SKM-1 (cell line): Measurements from ENCODE around the gene PDE11A.
A peak's percentile ranks its signal among the peaks of the same experiment; 100 is the strongest.

ENCODE experiments used
- DNase-seq: peaks from one replicate; lab custom pipeline; 2025; ENCODE audit not compliant: unreplicated experiment; lab: John Stamatoyannopoulos, UW

Gene PDE11A

DNA sequence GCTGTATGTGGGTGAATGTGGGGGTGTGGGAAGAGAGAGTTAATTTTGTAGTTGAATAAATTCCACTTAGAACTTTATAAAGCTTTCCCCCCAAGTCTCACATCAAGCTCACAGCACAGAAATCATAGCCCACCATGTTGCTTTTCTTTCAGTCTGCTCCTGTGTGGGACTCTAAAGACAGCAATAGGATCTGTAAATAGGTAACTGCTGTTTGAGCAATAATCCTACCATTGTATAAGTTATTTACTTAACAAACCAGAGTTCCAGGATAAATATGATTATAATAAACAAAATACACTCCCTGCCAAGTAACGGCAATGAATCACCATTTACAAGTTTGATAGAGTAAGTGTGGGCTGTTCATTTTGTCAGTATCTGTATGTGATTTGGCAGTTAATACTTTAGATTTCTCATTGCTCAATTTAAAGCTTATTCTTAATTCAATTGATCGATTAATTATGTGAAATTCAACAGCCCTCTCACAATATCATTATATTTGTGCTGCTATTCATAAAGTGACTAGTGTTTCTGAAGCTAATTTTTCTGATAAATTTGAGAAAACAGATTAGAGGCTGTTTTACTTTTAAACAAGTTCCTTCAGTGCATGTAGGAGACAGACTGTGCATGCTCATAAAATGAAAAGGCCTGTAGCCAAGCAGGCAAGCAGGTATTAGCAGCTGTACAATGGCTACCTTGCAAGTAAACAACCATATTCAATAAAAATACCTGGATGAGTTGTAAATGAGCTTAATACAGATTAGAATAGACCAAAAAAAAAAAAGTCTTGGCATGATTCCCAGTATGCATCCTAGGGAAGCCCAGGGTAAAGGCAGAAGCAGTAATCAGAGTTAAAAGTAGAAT lies 142.7 kb downstream of the PDE11A start:
- DNase-seq: no peak

DNA sequence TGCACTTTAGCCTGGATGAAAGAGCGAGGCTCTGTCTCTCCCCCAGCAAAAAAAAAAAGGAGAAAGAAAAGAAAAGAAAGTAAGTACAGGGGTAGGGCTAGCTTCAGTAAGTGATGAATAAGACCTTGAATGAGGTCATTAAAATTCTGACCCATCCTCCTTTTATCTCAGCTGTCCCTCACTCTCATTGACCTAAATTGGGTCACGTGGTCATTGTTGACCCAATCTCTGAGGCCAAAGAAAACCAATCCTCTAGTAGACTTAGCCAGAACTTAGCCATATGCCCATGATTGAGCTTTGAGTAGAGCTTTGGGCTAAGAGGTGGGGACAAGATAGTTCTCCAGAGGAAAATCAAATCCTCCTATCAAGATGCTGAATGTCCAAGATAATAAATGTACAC lies 149.3 kb downstream of the PDE11A start:
- DNase-seq: no peak

DNA sequence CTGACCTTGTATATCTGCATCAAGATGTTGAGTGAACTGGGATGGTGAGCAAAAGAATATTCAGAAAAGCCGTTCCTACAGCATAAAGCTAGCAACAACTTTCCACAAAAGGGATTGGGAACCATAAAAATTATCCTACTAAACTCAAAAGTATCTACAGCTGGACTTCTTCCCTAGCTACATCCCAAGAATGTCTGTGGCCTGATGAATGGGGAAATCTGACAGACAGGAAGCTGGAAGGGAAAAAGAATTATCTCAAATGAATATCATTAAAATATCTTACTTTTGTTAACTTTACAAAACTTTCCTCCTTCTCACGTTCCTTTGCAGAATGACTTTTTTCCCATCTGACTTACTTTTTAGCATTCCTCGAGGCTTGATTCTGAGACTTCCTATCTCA lies 150.9 kb downstream of the PDE11A start:
- DNase-seq: no peak

DNA sequence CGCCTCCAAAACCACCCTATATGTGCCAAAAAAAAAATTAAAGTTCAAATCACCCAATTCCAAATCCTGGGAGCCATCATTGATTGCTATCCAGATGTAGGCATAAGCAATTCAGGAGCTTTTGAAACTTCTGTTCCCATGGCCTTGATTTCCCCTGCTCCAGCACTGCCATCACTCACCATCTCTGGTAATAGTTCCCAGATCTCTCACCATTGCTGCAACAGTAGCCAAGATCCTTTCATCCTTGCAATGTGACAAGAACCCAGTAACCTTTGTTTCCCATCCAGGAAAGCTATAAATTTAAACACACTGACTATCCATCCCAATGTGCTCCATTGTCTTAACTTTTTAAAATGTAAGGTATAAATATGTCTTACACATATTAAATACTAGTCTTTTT lies 155.4 kb downstream of the PDE11A start:
- DNase-seq: no peak

DNA sequence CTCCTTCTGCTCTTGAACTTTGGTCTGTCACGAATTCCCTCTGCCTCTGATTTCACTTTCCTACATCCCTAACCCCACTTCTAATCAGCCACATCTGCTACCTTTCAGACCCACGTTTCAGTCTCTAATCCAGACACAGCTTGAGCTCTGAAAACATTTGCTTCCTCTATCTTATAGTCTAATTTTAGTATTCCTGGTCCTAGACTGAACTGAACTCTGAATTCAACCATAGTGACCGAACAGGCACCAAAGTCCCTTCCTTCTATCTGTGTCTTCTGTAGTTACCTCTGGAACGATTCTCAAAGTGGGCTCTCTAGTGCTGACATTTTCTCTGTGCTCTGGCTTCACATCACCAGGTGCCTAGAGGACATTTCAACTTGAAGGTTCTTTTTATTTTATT lies 156.2 kb downstream of the PDE11A start:
- DNase-seq: no peak

DNA sequence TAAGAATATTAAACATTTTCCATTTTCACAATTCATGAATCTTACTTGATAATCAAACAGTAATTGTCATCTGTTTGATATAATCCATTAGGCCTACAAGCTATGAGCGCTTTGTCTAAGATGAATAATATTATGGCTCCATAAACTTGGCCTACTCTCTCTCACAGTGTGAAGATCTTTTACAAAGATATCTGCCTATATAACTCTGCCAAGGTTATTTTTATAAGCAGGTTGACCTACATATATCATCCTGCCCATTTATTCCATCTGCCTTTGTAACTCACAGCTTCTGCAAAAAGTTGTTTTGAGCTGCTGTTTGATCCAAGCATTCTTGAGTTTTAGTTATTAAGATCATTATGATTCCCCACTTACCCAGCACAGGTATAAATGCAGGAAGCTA lies 158.3 kb downstream of the PDE11A start:
- DNase-seq: no peak

DNA sequence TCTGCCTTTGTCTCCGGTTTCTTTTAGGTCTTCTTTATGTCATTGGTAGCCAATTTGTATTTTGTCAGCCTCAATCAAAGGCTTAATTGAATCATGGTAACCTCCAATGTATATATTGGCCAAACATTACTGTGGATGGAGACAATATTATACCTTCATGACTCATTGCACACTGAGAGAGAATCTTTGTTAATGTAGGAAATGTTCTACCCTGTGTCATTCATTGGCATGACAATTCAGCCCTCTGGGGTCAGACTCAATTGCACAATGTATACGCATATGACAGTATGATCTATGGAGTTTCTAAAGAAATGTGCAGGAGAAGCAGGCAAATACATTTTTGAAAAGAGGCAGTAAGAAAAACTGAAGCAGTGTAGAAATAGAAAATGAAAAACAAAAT lies 162.6 kb downstream of the PDE11A start:
- no peak for DNase-seq

DNA sequence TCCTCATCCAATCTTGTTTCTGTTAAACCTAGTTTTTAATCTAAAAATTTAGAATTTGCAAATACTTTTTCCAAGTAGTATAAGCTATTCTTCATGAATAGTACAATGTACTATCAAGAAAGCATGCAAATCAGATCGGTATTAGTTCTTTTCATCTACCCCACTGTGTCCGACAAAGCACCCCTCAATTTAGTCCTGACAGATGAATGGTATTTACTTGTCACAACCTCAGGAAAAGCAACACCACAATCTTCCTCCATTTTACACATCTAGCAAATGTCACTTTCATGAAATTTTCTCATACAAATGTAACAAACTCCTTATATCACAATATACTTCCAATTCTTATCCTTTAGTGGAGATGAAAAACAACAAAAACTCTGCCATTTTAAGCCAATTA lies 163.8 kb downstream of the PDE11A start:
- no peak for DNase-seq

DNA sequence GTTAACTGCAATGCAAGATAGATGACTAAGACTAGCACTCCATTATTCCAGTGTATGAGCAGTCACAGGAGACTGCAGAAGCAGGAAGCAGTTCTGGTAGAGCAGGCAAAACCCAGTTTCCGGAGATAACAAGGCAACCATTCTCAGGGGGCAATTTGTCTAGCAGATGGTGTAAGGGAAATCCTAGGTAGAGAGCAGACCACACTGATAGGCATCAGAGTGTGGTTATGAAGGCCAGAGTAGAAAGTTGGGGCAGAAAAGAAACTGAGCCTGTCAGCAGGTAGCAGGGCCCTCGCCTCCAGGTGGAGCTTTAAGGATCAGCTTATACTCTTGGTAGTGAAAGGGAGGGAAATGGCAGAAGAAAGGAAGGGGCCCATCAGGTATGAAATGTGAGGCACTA lies 164.4 kb downstream of the PDE11A start:
- DNase-seq: no peak

DNA sequence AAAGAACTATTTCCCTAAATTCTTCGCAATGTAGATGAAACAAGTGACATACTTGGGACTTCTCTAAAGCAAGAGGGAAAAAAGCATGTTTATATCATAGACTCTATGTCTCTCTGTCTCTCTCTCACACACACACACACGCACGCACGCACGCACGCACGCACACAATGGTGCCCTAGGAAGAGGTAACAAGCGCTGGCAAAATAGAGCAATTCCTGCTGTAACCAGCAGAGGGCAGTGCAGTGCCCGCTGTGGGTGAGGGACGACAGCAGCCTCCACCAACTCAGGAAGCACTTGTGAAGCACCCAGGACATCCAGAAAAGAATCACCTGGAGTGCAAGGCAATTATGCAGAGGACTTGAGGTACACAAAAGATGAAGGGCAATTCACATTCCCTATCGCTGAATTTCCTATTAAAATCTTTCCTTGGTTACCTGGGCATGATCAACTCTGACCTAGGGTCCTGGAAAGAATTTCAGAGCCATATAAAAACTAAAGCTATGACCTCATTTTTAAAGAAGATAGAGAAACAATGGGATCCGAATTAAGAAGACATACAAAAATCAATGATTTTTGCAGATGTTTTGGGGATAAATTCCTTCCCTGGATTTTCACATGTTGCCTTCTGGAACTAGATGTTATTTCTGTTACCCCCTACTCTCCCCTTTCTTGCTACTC lies 166.4 kb downstream of the PDE11A start:
- DNase-seq: peak; percentile 39

DNA sequence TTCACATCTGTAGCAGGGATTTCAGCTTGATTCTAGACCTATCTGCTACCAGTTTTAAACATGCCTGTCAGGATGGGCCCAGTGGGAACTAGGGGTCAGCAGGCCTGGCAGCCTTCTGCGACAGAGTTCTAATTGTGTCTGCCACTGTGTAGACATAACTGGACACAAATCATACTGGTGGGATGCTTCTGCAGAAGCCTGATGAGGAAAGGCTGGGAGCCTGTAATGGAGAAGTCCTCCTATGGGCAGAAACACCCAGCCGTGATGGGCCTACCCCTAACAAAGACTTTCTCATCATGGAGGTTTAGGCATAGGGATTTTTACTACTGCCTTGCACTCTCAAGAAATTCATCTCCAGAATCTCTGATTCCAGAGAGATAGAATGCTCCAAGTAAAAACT lies 166.9 kb downstream of the PDE11A start:
- no peak for DNase-seq

DNA sequence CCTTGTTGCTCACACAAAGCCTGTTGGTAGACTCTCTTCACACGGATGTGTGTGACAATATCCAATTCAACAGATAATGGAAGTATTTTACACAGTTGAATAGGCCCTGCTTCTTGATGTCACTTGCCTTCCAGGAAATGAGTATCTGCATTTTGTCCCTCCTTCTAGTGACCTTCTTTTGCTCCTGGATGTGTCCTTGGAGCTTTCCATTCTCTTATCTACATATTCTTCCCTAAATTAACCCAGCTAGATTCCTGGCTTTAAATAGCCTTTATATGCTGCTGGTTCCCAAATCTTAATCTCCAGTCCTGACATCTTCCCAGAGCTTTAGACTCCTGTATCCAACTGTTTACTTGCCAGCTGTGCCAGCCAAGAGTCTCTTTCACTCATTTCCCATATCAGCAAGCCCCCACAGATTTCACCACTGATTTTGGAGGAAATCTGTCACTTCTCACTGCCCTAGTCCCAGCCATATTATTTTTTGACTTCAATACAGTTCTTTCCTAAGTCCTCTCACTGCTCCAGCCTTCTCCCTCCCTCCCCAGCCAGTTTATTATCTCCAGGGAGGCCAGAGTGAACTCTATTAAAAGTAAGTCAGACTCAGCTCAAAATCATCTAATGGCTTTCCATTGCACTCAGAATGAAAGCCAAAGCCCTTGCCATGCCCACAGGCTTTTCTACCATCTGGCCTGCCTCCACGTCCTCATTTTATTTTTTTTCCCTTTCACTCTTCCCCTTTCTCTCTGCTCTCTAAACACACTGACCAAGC lies 170.0 kb downstream of the PDE11A start:
- DNase-seq: no peak

DNA sequence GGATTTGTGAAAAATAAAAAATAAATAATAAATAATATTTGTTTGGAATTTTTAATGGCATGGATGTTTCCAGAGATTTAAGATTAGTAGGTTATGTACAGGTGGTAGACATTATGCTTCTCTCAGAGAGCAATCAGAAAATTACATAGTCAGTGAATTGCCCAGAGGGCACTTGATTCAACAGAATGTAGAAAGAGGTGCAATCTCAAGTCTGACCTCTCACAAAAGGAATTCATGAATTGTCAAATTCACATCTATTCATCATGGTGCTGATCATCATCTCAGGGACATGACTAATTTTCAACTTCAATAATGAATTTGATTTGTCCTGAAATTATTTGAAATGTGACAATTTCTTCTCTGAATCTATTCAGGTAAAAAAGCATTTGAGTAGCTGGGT lies 172.5 kb downstream of the PDE11A start:
- no peak for DNase-seq

DNA sequence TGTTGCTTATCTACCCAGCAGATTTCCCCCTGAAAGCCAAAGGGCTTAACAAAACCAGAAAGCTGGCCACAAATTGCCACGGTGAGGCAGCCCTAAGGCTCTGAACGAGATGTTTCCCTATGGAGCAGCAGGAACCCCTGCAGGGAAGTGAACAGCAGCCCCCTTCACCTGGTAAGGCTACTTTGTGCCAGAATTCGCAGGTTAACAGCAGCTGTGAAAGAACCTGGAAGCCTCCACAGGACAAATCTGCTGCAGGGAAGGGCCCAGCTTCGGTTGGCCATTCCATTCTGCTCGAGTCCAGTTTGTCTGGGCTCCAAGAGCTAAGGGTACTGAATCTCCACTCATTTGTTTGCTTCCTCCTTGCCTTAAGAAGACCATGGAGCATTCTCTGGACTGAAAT lies 175.3 kb downstream of the PDE11A start:
- DNase-seq: no peak

DNA sequence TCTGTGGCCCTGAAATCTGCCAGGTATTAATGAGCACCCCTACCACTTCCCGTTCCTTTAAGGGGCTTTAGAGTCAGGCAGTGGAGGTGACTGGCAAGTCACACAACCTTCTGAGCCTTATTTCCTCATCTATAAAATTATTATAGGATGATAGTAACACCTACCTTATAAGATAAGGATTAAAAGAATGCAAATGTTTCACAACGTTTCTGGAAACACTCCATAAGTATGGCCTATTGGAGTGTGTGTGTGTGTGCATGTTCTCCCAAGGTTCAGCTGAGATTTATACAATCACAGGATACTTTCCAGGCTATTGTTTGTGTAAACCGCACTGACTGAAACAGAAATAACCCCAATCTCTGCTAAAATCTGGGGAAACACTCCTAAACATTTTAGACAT lies 176.0 kb downstream of the PDE11A start:
- DNase-seq: no peak

DNA sequence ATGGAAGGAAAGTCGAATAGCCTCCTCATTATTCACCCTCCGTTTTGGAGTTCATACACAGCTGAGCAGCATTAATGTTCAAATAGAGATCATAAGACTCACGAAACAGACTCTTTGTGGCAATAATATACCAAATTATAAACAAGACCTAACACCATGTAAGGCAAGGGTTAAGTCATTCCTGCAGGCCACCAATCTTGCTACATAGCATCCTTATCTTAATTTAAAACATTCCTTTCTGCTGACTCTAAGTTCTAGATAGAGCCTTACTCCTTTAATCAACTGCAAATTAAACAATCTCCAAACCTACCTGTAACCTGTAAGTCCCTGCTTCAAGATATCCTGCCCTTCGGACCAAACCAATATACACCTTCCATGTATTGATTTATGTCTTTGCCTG lies 178.0 kb downstream of the PDE11A start:
- no peak for DNase-seq

DNA sequence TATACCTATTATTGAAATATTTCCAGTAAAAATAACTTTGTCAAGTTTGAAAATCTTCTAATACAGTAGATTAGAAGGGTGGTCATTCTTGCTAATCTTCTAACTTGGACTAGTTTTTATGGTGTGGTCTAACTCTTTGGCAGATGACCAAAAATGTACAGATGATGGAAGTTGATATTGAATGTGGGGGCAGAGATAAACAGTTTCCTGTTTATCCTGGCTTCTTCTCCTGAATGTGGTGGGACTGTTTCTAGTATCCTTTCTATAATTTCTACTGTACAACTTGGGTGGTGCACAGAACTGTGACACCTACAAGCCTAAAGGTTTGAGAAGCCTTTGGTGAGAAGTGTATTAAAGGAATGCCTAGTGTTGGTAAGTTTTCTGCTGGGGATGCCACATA lies 178.7 kb downstream of the PDE11A start:
- no peak for DNase-seq

DNA sequence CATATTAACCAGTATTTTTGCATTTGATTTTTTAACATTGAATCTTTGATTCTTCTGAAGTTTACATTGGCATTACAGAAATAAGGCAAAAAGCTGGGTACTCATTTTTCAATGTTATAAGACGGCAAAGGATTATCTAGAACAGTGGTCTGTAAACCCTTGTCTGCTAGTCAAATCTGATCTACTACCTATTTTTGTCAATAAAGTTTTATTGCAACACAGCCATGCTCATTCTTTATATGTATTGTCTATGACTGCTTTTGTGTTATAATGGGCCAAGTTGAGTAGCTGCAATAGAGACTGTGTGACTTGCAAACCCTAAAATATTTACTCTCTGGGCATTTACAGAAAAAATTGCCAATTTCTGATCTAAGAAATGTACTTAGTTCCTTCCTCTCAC lies 181.0 kb downstream of the PDE11A start:
- DNase-seq: no peak

DNA sequence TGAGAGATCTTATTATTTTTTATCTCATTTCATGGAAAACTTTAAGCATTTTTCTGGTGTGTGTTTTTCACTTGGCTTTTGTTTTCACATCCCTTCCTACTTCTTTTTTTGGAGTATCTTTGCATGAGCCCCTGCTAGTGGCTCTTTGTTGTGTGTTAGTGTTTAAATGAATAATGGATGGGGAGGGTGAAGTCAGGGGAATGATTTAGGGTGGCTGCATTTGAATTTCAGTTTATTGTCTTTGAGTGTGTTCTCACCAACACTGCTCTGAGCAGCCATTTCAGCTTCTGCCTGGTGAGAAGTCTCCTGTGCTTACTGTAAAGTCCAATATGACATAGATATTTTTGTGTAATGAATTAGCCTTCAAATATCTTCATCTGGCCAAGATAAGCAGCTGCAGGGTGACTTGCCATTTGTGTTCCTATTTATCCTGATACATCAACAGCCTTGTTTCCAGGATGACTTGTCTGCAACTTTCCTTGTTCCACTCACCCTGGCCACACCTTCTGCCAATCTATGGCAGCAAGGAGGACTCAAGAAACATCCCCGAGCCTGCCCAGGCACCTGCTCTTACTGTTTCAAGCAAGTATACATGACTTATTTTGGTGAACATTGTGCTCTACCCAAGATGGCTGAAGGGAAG lies 182.6 kb downstream of the PDE11A start:
- no peak for DNase-seq

DNA sequence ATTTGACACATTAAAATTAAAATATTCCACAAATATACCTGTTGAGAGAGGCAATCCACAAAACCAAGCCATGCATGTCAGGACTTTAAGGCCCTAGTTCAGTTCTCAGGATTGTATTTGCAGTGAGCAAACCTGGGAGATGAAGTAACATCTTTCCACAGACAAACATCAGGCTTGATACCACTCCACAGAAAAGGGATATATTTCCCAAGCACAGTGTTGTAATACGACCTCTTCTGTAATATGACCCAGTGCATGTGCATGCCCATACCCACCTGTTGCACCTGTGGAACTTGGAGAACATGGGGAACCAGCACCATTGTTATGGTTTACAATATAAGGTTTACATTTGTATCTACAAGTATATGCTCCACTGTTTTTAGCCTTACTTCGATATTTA lies 184.0 kb downstream of the PDE11A start:
- DNase-seq: no peak

DNA sequence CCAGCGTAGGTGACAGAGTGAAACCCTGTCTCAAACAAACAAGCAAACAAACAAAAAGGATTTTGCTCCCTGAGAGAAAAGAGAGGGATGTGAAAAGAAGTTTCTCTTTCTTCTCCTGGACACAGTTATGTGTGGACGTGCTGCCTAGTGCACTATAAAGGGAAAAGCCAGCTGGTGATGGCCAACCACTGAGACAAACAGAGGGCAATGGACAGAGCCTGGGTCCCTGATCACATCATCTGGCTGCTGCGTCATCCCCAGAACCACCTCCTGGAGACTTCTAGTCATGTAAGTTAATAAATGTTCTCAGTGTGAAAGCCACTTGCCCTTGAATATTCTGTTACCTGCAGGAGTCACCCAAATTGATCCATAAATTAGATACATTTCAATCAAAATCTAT lies 184.9 kb downstream of the PDE11A start:
- no peak for DNase-seq
